GM18498 (cell line): ENCODE data around the gene S100A12.

Source experiments
- ATAC-seq: cut with Tn5 transposase; IDR thresholded peaks from one replicate; pipeline ENCODE4 v1.9.1; 2021; ENCODE audit warnings: mild to moderate bottlenecking, moderate library complexity; ENCODE audit not compliant: unreplicated experiment

Gene S100A12

GRCh38 chr1:153397051-153397923, 21.9 kb upstream of the S100A12 start:
- ATAC-seq = no peak

DNA sequence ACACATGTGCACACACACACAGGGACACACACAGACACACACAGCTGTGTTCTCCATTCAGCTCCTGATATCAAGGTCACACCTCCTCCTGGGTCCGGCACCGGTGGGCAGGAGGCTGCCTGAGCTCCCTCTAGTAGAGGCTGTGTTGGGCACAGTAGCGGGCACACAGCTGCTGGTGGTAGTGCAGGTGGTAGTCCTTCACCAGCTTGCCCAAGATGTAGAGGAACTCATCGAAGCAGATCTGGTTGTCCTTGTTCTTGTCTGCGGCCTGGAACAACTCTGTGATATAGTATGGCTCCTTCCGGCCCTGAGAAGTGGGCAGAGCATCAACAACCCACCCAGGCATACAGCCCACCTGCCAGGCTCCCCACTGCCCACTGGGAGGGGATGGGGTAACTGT, 21.0 kb upstream of the S100A12 start:
- ATAC-seq = no peak

DNA sequence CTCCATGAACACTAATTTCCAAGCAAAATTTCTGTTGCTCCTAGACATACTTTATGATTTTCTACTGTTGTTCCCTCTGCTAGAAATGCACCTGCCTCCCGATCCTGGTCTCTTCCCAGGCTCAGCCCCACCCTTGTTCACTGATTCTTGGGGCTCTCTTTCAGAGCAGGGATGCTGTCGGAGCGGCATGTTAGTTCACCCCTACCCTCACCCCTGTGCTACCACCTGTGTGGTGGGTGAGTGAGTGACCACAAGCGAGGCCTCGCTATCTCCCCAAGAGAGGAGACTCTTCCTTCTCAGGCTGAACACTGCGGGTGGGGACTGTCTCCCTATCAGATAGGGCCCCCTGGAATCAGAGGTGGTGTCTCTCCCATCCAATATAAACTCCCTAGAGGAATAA, 20.4 kb upstream of the S100A12 start:
- no peak for ATAC-seq

DNA sequence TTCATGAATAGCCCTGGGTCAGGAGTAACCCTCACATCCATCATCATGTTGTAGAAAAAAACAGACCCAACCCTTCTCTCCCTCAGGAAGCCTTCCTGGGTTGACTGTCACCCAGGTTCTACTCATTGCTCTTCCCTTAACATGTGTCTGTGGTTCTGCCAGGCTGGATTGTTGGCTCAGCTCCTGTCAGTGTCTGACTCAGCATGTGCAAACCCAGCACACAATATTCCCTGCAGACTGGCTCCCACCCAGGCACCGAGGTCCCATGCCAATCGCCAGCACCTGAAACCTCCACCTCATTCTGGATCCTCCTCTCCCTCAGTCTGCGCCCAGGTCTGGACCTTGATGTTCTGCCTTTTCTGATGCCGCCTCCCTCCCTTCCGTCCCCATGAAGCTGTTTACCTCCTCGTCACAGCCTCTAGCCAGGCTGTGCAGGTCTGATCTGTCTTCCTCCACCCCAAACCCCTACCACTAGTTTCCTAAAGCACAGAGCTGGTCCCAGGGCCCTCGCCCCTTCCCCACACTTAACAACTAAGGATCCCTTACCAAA, 19.8 kb upstream of the S100A12 start:
- no peak for ATAC-seq

GRCh38 chr1:153394391-153394790, 19.0 kb upstream of the S100A12 start:
- no peak for ATAC-seq

GRCh38 chr1:153393926-153394325, 18.5 kb upstream of the S100A12 start:
- ATAC-seq = no peak

DNA sequence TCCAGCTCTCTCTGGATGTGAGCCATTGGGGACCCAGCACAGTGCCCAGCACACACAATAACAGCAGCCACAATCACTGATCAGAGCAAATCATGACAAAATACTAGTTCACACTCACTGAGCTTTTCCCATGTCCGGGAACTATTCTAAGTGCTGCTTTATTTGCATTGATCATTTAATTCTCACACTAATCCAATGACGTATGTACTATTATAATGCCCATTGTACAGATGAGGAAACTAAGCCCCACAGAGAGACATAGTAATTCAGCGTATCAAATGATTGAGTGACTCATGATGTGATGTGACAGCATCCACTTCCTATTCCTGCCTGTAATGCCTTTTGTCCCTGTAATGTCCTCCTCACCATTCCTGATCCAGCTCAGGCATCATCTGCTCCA, 17.4 kb upstream of the S100A12 start:
- ATAC-seq = no peak

GRCh38 chr1:153392258-153392657, 16.8 kb upstream of the S100A12 start:
- no peak for ATAC-seq

DNA sequence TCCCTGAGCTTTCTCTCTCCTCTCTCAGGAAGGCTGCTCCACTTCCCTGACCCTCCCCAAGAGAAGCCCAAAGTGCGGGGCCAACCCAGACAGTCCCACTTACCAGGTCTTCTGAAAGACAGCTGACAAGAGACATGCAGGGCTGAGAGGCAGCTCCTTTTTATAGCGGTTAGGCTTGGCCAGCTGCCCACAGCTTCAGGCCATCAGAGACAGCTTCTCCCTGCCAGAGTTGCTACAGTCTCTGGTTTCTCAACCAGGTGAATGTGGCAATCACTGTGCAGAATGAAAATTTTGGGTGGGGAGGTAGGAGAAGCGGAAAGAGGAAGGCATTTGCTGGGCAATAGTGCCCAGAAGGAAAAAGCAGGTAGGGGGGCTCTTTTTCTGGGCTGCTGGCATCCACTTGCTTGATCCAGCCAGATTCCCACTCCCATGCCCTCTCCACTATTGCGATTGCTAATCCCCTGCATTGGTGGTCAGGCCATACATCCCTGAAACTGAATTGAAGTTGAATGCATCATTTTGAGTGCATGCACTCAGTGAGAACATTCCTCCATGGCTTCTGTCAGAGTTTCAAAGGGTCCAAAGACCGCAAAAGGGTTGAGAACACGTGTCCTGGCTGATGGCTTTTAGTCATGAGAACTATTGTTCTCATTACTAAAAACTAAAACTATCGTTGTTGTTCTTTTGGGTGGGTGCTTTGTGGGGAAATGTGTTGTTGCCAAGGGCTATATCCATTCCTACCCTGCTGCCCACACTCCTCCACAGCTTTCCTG, 15.7 kb upstream of the S100A12 start, which contains the start of gene S100A8:
S100A8 (minus strand) TSS at position 136 of the 773 bp plus-strand sequence. CDS start 538 bp downstream, outside the sequence.
- ATAC-seq = no peak

GRCh38 chr1:153389973-153390879, 14.8 kb upstream of the S100A12 start:
- ATAC-seq = no peak

DNA sequence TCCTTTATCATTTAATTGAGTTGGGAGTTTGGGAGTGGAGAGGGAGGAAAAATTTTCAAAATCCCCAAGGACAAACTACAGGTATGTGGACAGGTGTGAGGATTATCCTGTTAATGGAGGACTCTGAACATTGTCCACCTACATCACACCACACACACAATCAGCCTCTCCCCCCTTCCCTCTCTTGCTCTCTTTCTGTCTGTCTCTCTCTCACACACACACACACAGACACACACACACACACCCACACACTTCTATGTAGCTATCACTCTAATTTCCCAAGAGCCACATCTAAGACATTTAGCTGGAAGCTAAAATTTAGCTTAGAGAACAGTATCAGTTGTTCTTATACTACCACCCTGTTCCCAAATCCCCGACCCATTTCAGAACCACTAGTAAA, 14.0 kb upstream of the S100A12 start:
- no peak for ATAC-seq

DNA sequence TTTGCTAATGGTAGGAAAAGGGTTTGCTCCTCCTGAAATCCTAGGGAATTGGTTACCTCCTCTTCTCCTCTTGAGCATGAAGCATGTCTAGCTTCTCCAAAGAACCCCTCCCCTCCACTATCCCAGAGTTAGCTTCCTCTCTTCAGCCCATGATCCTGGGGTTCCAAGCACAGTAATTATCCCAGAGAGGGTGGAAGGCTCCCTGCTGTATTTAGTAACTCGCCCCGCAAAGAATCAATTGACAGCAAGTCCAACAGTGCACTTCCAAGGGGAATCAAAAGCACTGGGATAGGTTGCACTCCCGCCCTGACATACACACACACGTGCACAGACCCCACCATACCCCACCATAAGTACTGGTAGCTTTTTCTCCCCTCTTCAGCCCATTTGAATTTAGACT, 12.4 kb upstream of the S100A12 start:
- ATAC-seq = no peak

DNA sequence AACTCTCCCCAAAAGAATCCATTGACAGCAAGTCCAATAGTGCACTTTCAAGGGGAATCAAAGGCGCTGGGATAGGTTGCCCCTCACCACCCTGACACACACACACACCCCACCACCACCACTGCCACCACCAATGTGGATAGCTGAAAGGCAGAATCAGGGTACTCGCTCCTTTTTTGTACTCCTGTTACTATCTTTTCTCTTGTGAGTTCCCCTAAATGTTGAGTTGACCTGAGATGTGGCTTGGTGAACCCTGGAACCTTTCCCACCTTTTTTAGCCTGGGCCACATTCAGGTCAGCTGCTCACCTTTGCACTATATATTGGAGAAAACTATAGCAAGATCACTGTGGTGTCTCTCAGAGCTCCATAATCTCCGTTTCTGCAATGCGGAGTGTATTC, 11.6 kb upstream of the S100A12 start:
- ATAC-seq = no peak

GRCh38 chr1:153386500-153386901, 11.1 kb upstream of the S100A12 start:
- ATAC-seq = no peak

DNA sequence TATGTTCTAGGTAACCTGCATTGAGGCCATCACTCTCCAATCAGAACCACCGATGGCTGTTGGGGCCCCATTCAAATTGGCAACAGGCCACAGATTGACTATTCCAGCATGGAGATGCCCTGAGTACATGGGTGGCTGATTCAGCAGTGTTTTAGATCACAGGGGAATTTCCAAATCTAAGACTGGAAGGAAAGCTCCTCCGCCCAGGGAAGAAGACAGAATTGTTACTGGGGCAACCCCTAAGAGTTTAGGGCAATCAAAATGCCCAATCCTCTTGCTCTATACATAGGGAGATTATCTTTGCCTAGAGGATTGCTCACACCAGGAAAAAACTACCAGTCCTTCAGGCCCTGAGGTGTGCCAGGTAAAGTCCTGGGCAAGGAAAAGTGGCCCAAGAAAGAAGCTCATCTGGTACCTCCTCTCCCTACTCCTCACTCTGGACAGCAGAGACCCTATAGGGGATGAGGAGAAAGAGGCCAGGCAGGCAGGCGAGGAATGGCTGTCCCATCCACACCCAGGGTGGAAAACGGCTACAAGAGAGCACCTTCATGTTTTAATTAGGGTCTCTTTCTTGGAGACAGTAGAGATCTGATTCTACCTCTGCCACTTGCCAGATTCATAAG, 9.6 kb upstream of the S100A12 start:
- ATAC-seq = no peak

- ATAC-seq = no peak
These were observed 5.3 kb upstream of the S100A12 start for GRCh38 chr1:153380711-153381110.

GRCh38 chr1:153379591-153379990, 4.2 kb upstream of the S100A12 start:
- ATAC-seq = no peak

GRCh38 chr1:153374071-153374470, 1.4 kb downstream of the S100A12 start:
- ATAC-seq = no peak

- no peak for ATAC-seq
These were observed 2.9 kb downstream of the S100A12 start for GRCh38 chr1:153372571-153372970.

DNA sequence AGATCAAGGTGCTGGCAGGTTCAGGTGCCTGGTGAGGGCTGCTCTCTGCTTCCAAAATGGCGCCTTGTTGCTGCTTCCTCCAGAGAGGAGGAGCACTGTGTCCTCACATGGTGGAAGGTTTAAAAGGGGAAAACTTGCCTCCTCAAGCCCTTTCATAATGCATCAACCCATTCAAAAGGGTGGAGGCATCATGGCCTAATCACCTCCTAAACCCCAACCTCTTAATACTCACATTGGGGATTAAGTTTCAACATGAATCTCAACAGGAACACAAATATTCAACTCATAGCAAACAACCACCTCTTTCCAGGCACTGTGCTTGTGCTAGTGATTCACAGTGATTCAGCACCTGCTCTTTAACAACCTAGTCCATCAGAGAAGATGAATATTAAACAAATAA, 4.2 kb downstream of the S100A12 start:
- ATAC-seq = no peak
